NCI-H345 treated with DMSO at 0.1 percent for 48 hours (cell line): ENCODE data around the gene SDHAF2.
"Not testable (repeated sequence)": the region's sequence is repeated elsewhere in the genome, so short reads cannot be mapped to it uniquely, and the experiment has no call there.

ENCODE experiments used
- DNase-seq: peaks from one replicate; lab custom pipeline; 2025; ENCODE audit not compliant: unreplicated experiment; lab: John Stamatoyannopoulos, UW

SDHAF2 gene

DNA sequence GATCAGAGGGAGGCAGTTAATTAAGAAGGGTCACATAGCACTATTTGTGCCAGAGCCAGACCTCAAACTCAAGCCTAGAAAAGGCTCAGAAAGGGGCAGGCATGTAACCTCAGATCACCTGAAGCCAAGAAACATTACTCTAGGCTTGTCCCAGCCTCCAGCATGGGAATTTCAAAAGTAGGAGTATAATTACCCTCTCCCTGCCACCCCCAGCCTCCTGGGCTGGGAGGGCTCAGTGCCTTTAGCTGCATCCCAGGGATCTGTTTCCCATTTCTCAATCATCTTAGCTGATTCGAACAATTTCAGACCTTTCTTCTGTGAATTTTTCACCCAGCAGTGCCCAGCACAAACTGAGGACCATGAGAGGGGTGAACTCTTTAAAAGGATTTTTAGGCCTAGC lies 45.5 kb downstream of the SDHAF2 start:
- DNase-seq: no peak

DNA sequence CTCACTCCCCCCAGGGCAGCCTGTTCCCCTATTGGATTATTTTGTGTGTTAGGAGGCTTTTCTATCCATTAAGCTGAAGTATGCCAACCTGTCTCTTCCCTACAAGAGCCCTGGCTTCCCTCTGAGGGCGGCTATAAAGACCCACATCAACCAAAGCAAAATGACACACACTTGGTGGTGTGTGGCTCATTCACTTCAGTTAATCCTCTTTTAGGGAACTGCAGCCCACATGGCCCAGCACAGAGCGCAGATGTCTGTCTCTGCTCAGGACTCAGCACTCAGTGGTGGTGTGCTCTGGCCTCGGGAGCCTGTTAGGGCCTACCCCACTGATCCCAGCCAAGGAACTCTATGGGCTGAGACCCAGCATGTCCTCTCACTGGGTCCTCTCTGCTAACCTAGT lies 46.4 kb downstream of the SDHAF2 start:
- DNase-seq: no peak

DNA sequence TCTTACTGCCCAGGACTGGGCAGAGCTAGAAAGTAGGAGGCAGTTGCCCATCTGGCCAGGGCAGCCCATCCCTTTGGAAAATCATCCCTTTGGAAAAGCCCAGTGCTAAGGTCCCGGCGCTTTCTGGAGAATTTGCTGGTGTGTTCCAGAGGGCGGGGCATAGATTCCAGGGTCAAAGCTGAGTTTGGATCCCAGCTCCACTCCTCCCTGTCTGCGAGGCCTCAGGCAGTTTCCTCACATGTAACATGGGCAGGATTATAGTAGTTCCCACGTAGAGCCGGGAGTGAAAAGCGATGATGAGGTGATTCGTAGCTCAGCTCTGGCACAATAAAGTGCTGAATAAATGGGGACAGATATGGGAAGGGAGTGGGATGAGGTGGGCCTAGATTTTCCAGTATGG lies 47.2 kb downstream of the SDHAF2 start:
- DNase-seq: no peak

DNA sequence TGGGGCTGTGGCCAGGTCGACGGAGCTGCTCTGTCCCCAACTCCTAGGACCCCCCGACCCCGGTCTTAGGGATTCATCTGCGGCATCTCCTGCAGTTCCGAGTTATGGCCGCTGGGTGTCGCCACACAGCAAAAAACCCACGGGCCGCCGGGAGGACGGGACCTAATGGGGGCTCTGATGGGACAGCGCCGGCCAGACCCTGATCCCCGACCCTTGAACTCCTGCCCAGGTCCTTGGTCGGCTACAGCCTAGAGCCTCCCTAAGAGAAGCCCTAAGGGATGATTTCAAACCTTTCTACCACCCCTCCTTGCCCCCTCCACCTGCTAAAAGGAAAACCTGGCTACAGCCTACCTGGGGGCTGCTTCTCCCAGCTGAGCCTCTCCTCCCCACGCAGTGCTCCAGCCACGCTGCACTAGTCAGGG lies 47.8 kb downstream of the SDHAF2 start:
- DNase-seq: no peak

- DNase-seq: not testable (repeated sequence)
Observed at GRCh38 chr11:61479360-61480058, 49.6 kb downstream of the SDHAF2 start.

- no peak for DNase-seq
Observed at GRCh38 chr11:61480261-61480993, 50.5 kb downstream of the SDHAF2 start.

- DNase-seq: peak; percentile 12
Observed at GRCh38 chr11:61480994-61481335, 51.0 kb downstream of the SDHAF2 start.

- DNase-seq: no peak
Observed at GRCh38 chr11:61481806-61482205, 51.9 kb downstream of the SDHAF2 start.

GRCh38 chr11:61482513-61482912 lies 52.6 kb downstream of the SDHAF2 start:
- no peak for DNase-seq

DNA sequence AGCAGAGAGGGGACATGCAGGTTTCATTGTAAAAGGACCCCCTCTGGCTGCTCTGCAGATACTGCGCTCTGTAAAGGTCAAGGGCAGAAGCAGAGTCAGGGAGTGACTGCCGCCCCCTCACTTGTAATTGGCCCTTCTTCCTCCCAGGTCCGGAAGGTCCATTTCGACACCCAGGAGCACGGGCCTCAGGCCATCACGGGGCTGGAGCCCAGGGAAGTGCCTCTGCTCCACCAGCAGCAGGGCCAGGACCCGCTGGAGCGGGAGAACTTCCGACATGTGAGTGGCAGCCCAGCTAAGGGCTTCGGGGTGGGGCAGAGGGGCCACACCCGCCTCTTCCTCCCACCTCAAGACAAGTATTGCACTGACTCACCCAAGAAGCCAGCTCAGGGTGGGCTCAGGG lies 54.6 kb downstream of the SDHAF2 start:
- DNase-seq: no peak

- no peak for DNase-seq
Observed at GRCh38 chr11:61485080-61485479, 55.2 kb downstream of the SDHAF2 start.

GRCh38 chr11:61486011-61486620 lies 56.2 kb downstream of the SDHAF2 start:
- DNase-seq: no peak

- no peak for DNase-seq
Observed at GRCh38 chr11:61486779-61487178, 56.9 kb downstream of the SDHAF2 start.

DNA sequence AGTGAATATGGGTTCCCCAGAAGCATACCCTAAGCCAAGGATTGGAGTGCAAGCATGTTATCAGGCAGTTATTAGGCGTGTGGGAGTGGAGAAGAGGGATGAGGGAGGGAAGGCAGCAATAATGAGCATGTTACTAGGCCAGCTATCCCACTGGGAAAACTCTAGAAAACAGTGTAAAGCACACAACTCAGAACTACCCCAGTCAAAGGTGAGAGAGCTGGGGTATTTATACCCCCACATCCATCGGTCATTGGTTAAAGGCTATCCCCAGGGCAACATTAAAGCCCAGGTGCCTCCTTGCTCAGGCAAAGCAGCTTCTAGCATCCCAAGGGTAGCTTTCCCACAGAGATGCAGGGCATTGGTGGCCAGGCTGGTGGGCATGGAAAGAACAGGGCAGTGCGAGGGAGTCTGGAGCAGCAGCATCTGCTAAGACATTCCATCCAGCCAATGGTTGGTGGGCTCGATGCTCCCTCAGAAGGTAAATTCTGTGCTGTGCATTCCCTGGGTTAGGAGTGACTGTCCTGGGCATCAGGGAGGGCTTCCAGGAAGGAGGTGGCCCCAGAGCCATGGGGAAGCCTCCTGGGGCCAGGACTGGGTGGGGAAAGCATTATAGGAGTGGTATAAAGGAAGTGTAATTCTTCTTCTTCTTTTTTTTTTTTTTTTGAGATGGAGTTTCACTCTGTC lies 57.6 kb downstream of the SDHAF2 start:
- DNase-seq: no peak

GRCh38 chr11:61488651-61489291 lies 58.8 kb downstream of the SDHAF2 start:
- DNase-seq: no peak

DNA sequence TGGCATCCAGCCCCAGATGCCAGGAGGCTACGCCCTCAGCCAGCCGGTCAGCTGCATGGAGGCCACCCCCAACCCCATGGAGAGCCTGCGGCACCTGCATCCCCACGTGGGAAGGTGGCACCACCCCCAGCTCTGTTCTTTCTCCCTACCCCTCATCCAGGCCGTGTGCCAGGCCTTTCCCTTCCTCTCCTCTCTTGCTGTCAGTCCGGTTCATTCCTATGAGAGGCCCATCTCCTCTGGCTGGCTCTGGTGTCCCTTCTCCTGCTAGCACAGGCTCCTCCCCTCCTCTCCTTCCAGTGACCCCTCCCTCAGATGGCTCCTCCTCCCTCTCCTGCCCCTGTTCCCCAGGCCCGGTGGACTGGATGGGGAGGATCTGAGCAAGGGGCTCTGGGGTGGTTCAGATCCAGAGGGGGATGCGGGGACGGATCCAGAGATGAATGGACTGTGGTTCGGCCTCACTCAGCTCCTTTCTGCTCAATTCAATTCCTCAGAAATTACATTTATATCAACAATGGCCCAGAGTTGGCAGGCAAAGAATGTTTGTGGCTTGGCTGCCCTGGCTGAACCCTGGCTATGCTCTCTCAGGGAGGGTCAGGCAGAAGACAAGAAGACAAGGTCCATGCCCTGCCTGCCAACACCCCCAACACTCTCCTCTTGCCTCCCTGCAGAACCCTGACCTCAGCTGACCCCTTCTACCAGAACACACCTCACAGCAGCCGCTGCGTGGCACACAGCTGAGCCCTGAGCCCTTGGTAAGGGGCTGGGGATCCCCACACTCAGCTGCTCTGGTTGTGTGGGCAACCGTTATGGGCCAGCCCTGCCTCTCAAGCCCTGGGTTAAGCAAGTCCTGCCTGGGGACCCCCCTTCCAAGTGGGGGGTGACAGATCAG lies 60.2 kb downstream of the SDHAF2 start:
- DNase-seq: no peak

GRCh38 chr11:61491736-61492395 lies 61.9 kb downstream of the SDHAF2 start:
- no peak for DNase-seq

GRCh38 chr11:61494381-61494961 lies 64.5 kb downstream of the SDHAF2 start:
- DNase-seq: no peak

DNA sequence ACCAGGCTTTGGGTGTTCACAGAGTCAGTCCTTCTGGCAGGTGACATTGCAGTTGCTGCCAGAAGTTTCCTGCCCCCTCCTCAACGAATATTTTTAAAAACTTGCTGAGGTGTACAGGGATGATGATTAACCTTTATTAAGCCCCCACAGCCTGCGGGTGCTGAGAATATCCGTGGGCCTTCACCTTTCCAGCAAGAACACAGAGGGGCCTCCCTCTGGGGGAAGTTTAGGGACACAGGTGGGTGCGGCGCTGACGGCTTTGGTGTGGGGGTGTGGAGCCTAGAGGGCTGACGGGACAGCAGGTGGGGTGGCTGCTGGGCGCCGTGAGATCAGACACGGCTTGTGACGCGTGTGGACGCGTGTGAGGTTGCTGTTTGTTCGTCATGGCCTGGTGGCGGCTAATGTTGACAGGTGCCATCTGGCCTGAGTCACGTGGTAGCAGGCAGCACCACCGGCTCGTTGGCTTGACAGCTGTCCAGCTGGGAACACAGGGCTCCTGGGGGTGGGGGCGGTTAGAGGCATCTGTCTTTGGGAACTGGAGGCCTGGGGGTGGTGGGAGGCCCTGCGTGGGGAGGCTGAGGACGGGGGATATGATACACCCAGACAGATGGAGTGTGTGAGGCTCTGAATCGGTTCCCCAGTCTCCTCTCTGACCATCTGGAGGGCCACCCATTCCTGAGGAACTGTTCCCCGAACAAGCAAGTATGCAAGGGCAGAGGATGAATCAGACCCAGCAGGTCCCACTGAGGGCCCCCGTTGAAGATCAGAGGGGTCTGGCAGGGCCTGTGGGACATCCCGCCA lies 66.1 kb downstream of the SDHAF2 start:
- no peak for DNase-seq
